ENCODE measurements around the gene XPR1. TPM values are rescaled to one million over a fixed set of nuclear protein-coding genes. Genes with fewer than 3 reads are reported as not detected.

Gene XPR1
- total and polyA plus RNA-seq, 2 donors (not counting 3 experiments of a cell fraction or from before 2014, with no cell fraction given) = 23.9 to 26.7 TPM

DNA sequence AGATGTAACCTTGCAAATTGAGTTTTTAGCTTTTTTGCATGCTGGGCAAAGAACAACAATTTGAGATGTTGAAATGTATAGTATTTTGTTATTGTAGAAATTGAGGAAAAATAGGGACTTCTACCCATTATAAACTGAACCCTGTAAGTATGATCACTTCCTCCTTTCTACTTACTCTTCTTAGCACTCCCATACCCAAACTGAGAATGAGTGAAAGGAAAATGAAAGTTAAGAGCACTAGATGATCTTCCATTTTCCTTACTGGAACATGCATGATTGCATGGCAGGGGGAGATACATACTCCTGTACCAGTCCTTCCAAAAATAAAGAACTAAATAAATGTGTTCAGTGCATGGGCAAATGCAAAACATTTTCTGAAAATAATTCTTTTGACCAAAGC lies 173.5 kb downstream of the XPR1 start:
- no peaks in the 10 kb centered on the region for H3K9me1 ChIP-seq (replicated peaks; ENCODE audit: control insufficient read depth, extremely low read depth, insufficient read depth, low read length)
- no peaks in the 10 kb centered on the region for H3K36me3 ChIP-seq (ENCODE audit: control insufficient read depth in 2 of 2, extremely low read depth in 1 of 2, insufficient read depth in 2 of 2, low read length in 2 of 2)
- ChIA-PET POLR2A (no interaction called here), CTCF (interaction anchor here (0.8 to 1.5 kb wide), 2 partner anchors 12 to 27 kb away, joined by 3 read pairs; no protein-coding TSS in a partner anchor)
- H4K20me1 ChIP-seq (replicated peaks; ENCODE audit: control insufficient read depth, extremely low read depth, insufficient read depth, low read length) = no peaks in the 10 kb centered on the region
- no peaks in the 10 kb centered on the region for H3K79me2 ChIP-seq (ENCODE audit: control insufficient read depth, insufficient read depth, low read length)
- H3K27me3 ChIP-seq (ENCODE audit: control insufficient read depth in 2 of 2, insufficient read depth in 2 of 2, low read length in 2 of 2) = no peaks in the 10 kb centered on the region
- no peak overlapping the region for H2AFZ ChIP-seq (ENCODE audit: low read depth, low read length)
- no peak overlapping the region for H3K9ac ChIP-seq (replicated peaks; ENCODE audit: extremely low read depth, insufficient read depth, low read length)
- dilution Hi-C loops (cut with MboI; ENCODE audit: extremely low pct_ligation_motif_present, low sequenced_read_pairs) = no loop called here
- H3K9me3 ChIP-seq (replicated peaks; ENCODE audit: control insufficient read depth, insufficient read depth, low read length) = no peaks in the 10 kb centered on the region
- no peak for FAIRE-seq
- intact Hi-C loops (cut with micrococcal nuclease) = no loop called here
- TF ChIP-seq POLR2A (IDR thresholded peaks at IDR 0.05; ENCODE audit: low read depth, low read length) (no peak), FOS (IDR thresholded peaks at IDR 0.05; ENCODE audit: borderline replicate concordance, insufficient read depth, low read length) (no peak), JUN (IDR thresholded peaks at IDR 0.05; ENCODE audit: borderline replicate concordance, insufficient read depth, insufficient read length, low read depth) (no peak), MAX (IDR thresholded peaks at IDR 0.05; ENCODE audit: insufficient read depth, insufficient read length) (no peak), EZH2 (IDR thresholded peaks at IDR 0.05; ENCODE audit: borderline replicate concordance, low read depth, low read length, severe bottlenecking) (no peak), POLR2AphosphoS5 (IDR thresholded peaks at IDR 0.05; ENCODE audit: insufficient read depth, low read depth, low read length) (no peak), CTCF (IDR thresholded peaks at IDR 0.05; ENCODE audit: extremely low read depth in 1 of 2, insufficient read depth in 1 of 2, low read depth in 1 of 2, low read length in 2 of 2) (no peak), MYC (IDR thresholded peaks at IDR 0.05; ENCODE audit: low read depth, low read length) (no peak), GATA2 (IDR thresholded peaks at IDR 0.05; ENCODE audit: insufficient read depth, insufficient read length, low read depth, low read length) (no peak)
- no peak overlapping the region for H3K4me3 ChIP-seq (replicated peaks in 1 of 3; ENCODE audit: insufficient read depth in 1 of 3, low read depth in 1 of 3, low read length in 3 of 3)
- no peak for DNase-seq (ENCODE audit: low read depth, low spot score)
- no TSS peak for BruUV-seq (replicated peaks)
- no peak overlapping the region for H3K4me2 ChIP-seq (ENCODE audit: insufficient read depth, low read length)
- H3K4me1 ChIP-seq (ENCODE audit: control insufficient read depth, extremely low read depth, insufficient read depth, low read length) = no peaks in the 10 kb centered on the region
- H3K27ac ChIP-seq (ENCODE audit: insufficient read depth, low read depth, low read length) = no peak overlapping the region

All from endothelial cell of umbilical vein (primary cell).